Lung (tissue), 12 donors: ENCODE data around the gene ZNF641. TPM values are rescaled to one million over a fixed set of nuclear protein-coding genes. Genes with fewer than 3 reads are reported as not detected.

Source experiments
- ATAC-seq: fragments of 200-7000 bp; cut with Tn5 transposase; one replicate; pipeline ENCODE4 v1.9.1; 2020; ENCODE audit warnings: moderate number of reproducible peaks; ENCODE audit not compliant: insufficient read depth, low FRiP score
- DNase-seq, 3 donors: peaks; one replicate each; pipeline ENCODE4 v3.0.0-alpha.2; 2013 to 2017
- H3K27ac ChIP-seq, 2 donors: one replicate each; pipeline ENCODE4 v1.5.1; 2013; ENCODE audit warnings: mild to moderate bottlenecking in 2 of 2, moderate library complexity in 2 of 2, control low read depth in 1 of 2, inconsistent platforms in 1 of 2, low read depth in 1 of 2, low read length in 1 of 2
- H3K27me3 ChIP-seq, 3 donors: one replicate each; pipeline ENCODE4 v1.5.1; 2013; ENCODE audit warnings: low read length in 2 of 3; ENCODE audit not compliant: control insufficient read depth in 3 of 3, insufficient read depth in 3 of 3
- H3K36me3 ChIP-seq, 4 donors: one replicate each; pipeline ENCODE4 v1.5.1; 2013; ENCODE audit warnings: low read length in 4 of 4, mild to moderate bottlenecking in 1 of 4, moderate library complexity in 1 of 4; ENCODE audit not compliant: control insufficient read depth in 4 of 4, insufficient read depth in 4 of 4
- H3K4me1 ChIP-seq, 5 donors: one replicate each; pipeline ENCODE4 v1.5.1; 2013; ENCODE audit warnings: low read length in 5 of 5, mild to moderate bottlenecking in 2 of 5, moderate library complexity in 1 of 5; ENCODE audit not compliant: control insufficient read depth in 5 of 5, insufficient read depth in 5 of 5
- H3K4me3 ChIP-seq: one replicate; pipeline ENCODE4 v1.5.1; 2013; ENCODE audit warnings: mild to moderate bottlenecking, control low read depth, moderate library complexity
- H3K9ac ChIP-seq, 2 donors: one replicate each; pipeline ENCODE4 v1.5.1; 2013; ENCODE audit warnings: low read length in 2 of 2, control low read depth in 1 of 2; ENCODE audit not compliant: insufficient read depth in 1 of 2
- H3K9me3 ChIP-seq, 4 donors: one replicate each; pipeline ENCODE4 v1.5.1; 2013; ENCODE audit warnings: low read length in 3 of 4, mild to moderate bottlenecking in 1 of 4, moderate library complexity in 1 of 4; ENCODE audit not compliant: control insufficient read depth in 4 of 4, insufficient read depth in 3 of 4
- CTCF ChIP-seq: IDR thresholded peaks from 2 replicates; pipeline ENCODE4 v1.5.1; 2012; ENCODE audit warnings: mild to moderate bottlenecking; ENCODE audit errors: control extremely low read depth, extremely low read depth
- WGBS, 2 donors: extraction: QIAGEN DNeasy Blood & Tissue Kit; methylation state at CpG; one replicate each; pipeline ENCODE4 v1.1.7; 2013; 5-methylcytosine and 5-hydroxymethylcytosine counted together
- polyA plus RNA-seq, 2 donors: library from polyadenylated mRNA; stranded (reverse); fragments of 200-250 nt; gene quantifications; one replicate each; pipeline ENCODE4 v1.2.1, GENCODE V29; 2013
- total RNA-seq, 2 donors: library from RNA; depleted of rRNA in 1 of 2; stranded (reverse); fragments of >200 nt in 1 of 2; gene quantifications; one replicate each; pipeline ENCODE4 v1.2.1, GENCODE V29; 2014 to 2021
- donor health status: control.
- donor health status: control.
- donor health status: Bipolar disorder and iron deficiency.
- donor health status: healthy.
- donor health status: DM: yes; HTN: yes; CAD: no.

ZNF641 gene
- total and polyA plus RNA-seq, 4 donors, result 6.9 to 26.8 (median 17.3) TPM

- no peak for TF ChIP-seq CTCF
- DNase-seq (no peak), ATAC-seq (no peak)
- H3K9ac ChIP-seq, result no peak overlapping the region
- no peak overlapping the region for H3K27ac ChIP-seq
- H3K36me3 ChIP-seq, result no peaks in the 10 kb centered on the region
- H3K4me3 ChIP-seq, result no peak overlapping the region
- 91 to 95% methylated on average over 2 of the region's 2 CpGs for WGBS, 2 donors
- no peaks in the 10 kb centered on the region for H3K4me1 ChIP-seq
- H3K27me3 ChIP-seq, result no peaks in the 10 kb centered on the region
- H3K9me3 ChIP-seq, result no peaks in the 10 kb centered on the region
Measured at GRCh38 chr12:48305190-48305589, 45.5 kb downstream of the ZNF641 start.

DNA sequence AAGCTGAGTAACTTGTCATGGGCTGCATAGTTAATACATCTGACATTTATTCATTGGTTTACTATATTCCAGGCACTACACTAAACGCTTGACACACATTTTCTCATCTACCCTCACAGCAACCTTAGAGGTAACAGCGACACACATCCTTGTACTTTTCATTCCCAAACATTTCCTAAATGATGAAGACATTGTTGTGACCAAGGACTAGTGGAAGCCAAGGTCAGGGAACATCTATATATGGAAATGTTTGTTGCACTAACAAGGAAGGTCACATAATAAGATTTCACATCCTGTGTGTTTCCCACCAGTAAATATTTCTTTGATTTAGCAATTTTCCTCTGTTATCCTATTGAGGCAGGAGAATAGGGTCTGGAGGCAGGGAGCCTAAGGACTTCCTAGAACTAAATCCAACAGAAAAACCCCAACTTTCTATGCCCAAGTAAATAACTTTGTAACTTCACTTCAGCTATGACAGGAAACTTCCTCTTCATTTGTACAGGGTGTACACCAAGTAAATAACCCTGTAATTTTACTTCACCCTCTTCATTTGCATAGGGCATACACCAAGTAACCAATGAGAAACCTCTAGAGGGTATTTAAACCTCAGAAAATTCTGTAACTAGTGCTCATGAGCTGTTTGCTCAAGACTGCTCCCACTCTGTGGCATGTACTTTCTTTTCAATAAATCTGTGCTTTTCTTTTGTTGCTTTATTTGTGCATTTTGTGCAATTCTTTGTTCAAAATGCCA lies 48.4 kb downstream of the ZNF641 start:
- Histone ChIP-seq H3K9ac (no peak overlapping the region), H3K36me3 (no peaks in the 10 kb centered on the region), H3K27ac (no peak overlapping the region), H3K27me3 (no peaks in the 10 kb centered on the region), H3K9me3 (no peaks in the 10 kb centered on the region), H3K4me1 (no peaks in the 10 kb centered on the region), H3K4me3 (no peak overlapping the region)
- ATAC-seq (no peak), DNase-seq (no peak)
- no peak for TF ChIP-seq CTCF
- WGBS, 2 donors, result 73 to 76% methylated on average over 2 of the region's 2 CpGs

DNA sequence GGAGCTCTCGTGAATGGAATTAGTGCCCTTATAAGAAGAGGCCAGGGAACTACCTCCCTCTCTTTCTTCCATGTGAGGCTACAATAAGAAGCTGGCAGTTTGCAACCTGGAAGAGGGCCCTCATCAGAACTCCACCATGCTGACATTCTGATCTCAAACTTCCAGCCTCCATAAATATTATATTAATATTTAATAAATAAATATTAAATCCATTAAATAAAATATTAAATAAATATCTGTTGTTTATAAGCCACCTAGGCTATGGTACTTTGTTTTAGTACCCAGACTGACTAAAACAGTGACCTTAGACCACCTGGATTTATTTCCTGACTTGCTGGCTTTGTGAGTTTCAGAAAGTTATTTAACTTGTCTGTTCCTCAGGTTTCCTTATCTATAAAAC lies 49.9 kb downstream of the ZNF641 start:
- no peak overlapping the region for H3K9ac ChIP-seq
- H3K9me3 ChIP-seq, result no peaks in the 10 kb centered on the region
- no peaks in the 10 kb centered on the region for H3K36me3 ChIP-seq
- ATAC-seq (no peak), DNase-seq (no peak)
- 94% methylated on average over 1 of the region's 1 CpG for WGBS, 2 donors
- no peak overlapping the region for H3K27ac ChIP-seq
- peaks cover 0 to 5% (median 0%) of the 10 kb centered on the region in 5 donors for H3K4me1 ChIP-seq
- TF ChIP-seq CTCF, result no peak
- H3K27me3 ChIP-seq, result no peaks in the 10 kb centered on the region
- H3K4me3 ChIP-seq, result no peak overlapping the region
